C4-2B (cell line): Measurements from ENCODE around the gene USE1.
A peak's percentile ranks its signal among the peaks of the same experiment; 100 is the strongest.

Source experiments
- H3K27ac ChIP-seq: fragments of 450-650 bp; 2 replicates; pipeline ENCODE4 v1.5.1; 2017
- CTCF ChIP-seq: fragments of 450-650 bp; conservative IDR thresholded peaks from 2 replicates; pipeline ENCODE4 v1.5.1; 2017; ENCODE audit warnings: mild to moderate bottlenecking
- ZFX ChIP-seq: fragments of 450-650 bp; IDR thresholded peaks from 2 replicates; pipeline ENCODE4 v1.6.1; 2017

USE1 gene

GRCh38 chr19:17266589-17266974 is 51.4 kb downstream of the USE1 start:
- TF ChIP-seq ZFX (no peak), CTCF (no peak)
- H3K27ac ChIP-seq: no peak overlapping the region

GRCh38 chr19:17266975-17267788 is 52.0 kb downstream of the USE1 start, which contains the start of gene BABAM1:
BABAM1 (plus strand) TSS chr19:17267443; CDS start chr19:17268807, 1,364 bp downstream.
- peak within 1 kb of the TSS; percentile 73 for H3K27ac ChIP-seq
- TF ChIP-seq CTCF (no peak), ZFX (no peak)

- TF ChIP-seq CTCF (no peak), ZFX (no peak)
- H3K27ac ChIP-seq: peak overlapping the region; percentile 73; the same call in 1 of the 2 replicates
Measured at GRCh38 chr19:17268754-17269153, 53.6 kb downstream of the USE1 start.
